NCI-H2081 treated with DMSO at 0.1 percent for 48 hours (cell line): ENCODE measurements around the gene USF3.
"Not testable (repeated sequence)": the region's sequence is repeated elsewhere in the genome, so short reads cannot be mapped to it uniquely, and the experiment has no call there.

Experiments
- DNase-seq: peaks from one replicate; lab custom pipeline; 2025; lab: John Stamatoyannopoulos, UW

Gene USF3

DNA sequence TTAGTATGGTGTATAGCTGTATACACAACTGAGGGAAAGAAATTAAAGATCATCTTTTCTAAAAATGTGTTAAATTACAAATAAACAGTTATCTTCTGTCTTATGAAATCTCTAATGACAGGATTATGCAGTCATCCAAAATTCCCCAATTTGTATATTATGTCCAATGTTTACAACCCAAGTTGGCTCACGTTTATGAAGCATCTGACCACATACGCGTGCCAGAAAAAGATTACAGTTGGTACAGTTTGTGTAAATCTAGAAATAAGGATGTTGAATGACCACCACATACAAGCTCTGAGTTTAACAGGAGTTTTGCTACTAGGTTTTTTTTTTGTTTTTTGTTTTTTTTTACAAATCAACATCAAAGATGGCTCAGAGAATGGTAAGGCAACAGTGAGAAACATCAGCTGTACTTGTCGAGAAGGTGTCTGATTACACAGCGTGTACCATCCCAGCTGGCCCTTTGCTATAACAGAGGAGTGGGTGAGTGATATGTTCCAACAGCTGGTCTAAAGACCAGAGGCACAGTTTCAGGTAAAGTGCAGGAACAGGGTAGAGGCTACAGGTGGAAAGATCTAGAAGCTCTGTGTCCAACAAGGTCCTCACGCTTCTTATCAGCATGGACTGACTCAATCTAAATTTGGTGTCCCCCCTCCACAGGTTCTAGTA is 47.1 kb downstream of the USF3 start:
- DNase-seq, result no peak

DNA sequence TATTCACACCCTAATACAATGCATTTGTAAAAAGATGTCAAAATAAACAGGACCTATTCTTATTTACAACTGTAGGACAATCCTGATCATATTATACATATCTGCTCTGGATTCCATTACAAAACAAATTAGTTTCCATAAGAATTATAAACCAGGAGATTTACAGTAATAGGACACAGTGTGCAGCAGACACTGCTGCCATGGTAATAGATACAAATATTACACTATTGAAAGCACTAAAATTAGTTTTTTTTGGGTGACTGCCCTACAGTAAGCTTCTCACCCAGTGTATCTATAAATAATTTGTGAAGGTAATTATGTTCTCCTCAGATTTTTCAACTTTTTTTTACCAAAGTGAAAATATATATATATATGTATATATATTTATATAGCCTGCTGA is 47.9 kb downstream of the USF3 start:
- no peak for DNase-seq

DNA sequence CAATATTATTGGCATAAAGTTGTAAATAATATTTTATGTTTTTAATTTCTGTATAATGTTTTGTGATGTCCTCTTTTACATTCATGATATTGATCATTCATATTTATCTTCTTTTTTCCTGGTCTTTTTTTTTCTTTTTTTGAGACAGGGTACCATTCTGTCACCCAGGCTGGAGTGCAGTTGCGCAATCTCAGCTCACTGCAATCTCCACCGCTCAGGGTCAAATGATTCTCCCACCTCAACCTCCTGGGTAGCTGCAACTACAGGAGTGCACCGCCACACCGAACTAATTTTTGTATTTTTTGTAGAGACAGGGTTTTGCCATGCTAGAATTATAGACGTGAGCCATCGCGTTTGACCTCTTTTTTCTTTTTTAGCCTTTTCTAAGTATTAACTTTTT is 52.9 kb downstream of the USF3 start:
- no peak for DNase-seq

DNA sequence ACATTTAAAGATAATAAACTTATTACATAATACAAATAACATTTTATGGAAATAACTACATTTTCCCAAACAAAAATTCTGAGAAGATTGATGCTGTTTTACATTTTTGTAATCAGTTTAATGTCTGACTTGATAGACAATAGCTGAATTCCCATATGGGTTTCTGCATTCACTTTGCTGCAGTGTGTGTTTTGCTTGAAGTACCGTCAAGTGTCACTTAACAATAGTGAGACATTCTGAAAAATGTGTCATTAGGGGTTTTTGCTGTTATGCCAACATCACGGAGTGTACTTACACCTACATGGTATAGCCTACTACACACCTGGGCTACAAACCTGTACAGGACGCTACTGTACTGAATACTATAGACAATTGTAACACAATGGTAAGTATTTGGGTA is 57.5 kb downstream of the USF3 start:
- no peak for DNase-seq

DNA sequence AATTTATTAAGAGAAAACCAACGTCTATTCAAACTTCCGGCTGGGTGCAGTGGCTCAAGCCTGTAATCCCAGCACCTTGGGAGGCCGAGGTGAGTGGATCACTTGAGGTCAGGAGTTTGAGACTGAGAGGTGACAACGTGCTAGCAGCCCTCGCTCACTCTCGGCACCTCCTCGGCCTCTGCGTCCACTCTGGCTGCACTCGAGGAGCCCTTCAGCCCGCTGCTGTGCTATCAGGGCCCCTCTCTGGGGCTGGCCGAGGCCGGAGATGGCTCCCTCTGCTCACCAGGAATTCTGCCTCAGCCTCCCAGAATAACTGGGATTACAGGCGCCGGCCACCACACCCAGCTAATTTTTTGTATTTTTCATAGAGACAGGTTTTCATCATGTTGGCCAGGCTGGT is 58.7 kb downstream of the USF3 start:
- no peak for DNase-seq

DNA sequence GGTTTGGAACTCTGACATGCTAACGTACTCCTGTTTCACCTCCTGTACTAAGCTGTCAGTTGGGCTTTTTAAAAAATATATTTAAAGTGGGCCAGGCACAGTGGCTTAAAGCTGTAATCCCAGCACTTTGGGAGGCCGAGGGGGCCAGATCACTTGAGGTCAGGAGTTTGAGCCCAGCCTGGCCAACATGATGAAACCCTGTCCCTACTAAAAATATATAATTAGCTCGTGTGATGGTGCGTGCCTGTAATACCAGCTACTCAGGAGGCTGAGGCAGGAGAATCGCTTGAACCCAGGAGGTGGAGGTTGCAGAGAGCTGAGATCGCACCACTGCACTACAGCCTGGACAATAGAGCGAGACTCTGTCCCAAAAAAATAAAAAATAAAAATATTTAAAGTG is 60.4 kb downstream of the USF3 start:
- not testable (repeated sequence) for DNase-seq

DNA sequence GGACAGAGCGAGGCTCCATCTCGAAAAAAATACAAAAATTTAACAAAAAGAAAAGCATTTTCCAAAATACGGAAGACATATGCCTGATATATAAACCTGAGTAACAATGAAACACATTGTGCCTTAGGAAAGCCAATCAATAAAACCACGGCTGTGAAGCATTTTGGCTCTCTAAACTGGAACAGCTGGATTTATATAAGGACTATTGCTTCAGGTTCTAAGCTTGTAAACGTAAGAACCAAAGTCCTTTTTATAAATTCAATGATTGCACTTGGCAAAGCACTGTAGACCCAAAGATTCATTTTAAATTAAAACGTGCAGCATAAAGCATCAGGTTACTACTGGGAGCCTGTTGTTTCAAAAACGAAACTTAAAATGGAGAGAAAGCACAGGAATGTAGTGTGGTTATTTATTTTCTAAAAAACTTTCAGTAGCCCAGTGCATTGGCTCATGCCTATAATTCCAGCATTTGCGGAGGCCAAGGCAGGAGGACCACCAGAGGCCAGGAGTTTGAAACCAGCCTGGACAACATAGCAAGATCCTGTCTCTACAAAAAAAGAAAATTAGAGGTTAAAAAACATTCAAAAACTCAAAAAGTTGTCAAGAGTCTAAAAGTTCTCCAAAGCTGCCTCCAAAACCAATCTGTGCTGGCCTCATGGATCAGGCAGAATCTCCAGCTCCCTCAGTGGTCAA is 61.5 kb downstream of the USF3 start:
- DNase-seq, result no peak

DNA sequence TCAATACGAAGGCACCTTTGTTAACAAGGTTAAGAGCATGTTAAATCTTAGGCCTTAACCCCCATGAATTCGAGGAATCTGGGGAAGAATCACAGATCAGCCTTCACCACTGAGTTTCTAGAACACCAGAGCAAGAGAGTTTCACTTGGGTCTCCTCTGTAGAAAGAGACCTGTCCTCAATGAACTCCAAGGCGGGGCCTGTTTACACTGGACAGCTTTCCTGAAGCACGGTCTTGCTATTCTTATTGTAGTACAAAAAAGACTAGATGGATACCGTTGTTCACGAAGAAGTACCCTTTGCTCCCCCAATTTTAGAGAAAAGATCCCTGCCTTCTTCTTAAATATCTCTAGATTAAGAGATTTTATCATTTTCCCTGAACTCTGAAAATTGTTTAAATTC is 64.9 kb downstream of the USF3 start:
- DNase-seq, result no peak

DNA sequence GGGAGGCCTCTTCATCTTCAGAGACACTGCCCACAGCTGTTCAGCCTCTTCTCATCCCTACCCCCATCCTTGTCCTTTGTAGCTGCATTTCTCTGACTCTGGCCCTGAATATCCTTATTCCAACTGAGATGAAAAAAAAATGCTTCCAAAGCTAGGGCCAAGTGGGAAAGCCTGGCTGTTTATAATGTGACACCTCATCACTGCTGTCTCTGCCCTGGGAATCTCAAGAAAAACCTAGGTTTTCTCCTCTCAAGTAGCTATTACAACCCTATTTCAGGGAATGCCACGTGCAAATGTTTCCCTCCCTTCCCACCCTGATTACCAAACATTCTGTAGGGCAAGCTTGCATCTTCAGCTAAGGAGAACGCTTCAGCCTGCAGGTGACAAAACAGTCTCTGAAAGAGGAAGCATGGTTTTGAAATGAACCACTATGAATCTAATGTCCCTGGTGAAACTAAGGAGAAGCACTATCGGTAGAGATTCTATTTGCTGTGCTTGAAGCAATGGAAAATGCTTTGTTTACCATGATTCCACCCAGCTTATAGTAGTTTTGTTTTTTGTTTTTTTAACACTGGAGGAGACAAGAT is 65.4 kb downstream of the USF3 start:
- DNase-seq, result no peak

DNA sequence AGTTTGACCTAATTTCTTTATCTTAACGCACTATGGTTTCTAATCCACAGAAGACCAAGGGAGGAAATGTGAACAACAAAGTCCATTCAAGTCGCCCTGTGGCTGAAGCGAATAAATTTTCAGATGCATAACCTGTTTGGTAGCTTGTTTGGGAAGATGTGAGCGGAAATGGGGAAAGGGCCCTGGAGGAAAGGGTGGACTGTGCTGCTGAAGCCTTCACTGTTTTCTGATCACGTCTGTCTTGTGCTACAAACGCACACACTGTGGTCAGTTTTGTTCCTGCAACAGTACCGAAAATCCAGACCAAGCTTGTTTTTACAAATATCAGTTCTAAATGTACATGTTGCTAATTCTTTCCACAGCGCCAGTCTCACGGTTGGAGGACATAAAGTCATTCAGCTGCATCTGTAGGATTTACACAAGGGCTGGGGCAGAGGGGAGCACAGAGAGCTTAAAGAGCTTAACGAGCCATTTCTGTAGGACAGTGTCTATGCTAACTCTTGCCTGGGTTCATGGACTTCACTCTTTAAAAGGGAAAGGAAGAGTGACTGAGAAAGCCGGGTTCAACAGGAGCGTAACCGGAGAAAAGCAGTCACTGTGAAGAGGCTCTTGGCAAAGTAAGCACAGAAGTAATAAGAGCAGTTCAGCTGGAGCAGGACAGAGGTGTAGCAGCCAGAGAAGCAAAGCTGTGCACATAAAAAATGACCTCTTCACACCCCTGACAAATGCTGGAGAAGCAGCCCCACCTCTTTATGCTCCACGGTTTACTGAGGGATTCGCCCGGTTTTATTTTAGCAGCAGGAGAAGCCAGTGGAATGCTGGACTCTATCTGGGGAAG is 66.6 kb downstream of the USF3 start:
- no peak for DNase-seq

DNA sequence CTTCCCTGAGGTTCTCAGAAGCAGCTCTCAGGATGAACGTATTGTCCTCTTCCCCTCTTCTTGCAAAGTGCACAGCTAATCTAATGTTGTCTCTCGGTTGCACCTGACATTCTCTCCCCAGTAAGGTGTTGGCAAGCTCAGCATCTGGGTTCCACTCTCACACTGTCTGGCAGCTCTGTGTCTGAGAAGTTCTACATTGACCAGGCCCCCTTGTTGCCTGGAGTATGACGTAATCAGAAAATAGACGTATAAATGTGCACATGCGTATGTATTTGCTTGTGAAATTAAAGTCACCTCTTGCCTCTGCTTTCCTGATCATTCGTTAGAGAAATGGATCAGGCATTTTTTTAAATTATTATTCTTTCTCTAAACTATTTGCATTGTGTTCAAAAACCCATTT is 67.7 kb downstream of the USF3 start:
- DNase-seq, result no peak

DNA sequence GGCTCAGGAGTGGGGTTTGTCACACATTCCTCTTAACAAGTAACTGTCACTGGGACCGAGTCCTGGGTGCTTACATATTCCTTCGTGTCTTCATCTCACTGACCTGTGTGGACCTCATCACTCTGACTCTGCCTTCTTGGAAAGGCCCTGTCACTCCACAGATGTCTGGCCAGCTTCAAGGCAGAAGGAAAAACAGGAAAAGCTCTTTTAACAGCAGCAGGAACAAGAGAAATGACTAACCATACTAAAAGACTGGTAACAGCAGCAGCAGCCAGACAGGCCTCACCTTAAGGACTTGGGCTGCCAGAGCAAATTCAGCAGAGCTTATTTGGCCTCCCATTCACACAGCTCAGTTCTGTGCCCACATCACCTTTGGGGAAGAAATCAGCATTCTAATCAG is 68.1 kb downstream of the USF3 start:
- DNase-seq, result no peak

DNA sequence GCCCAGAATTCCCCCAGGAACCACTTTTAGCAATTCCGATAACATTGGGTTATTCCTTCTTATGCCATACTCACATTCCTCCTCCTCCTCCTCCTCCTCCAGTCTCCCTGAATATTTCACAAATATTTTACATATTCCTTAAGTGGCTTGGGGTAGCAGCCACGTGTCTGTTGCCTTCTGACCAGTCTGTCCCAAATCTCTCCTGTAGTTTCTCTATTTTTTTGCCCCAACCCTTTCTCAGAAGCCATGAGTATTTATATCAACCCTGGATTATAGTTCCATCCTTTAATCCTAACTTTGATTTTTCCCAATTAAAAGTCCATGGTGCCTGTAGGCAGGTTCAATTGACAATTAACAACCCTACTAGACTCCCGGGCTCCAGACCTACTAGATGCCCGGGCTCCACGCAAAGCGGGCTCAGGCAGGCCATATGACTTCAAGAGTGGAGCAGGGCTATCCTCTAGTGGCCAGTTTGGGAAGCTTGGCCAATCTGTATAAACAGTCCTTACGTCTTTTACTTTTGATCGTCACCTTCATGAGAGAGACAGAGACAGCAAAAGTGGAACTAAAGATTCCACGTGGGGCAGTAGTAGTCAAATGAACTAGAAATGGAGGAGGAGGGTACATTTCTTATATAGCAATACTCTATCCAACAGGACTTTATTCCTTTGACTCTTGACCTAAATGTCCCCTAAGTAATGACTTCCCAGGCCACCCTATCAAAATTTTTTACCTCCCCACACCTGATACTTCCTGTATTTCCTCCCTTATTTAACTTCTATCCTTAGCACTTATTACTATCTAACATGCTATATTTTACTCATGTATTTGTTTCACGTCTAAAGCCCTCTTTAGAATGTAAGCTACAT is 69.7 kb downstream of the USF3 start:
- DNase-seq, result no peak

DNA sequence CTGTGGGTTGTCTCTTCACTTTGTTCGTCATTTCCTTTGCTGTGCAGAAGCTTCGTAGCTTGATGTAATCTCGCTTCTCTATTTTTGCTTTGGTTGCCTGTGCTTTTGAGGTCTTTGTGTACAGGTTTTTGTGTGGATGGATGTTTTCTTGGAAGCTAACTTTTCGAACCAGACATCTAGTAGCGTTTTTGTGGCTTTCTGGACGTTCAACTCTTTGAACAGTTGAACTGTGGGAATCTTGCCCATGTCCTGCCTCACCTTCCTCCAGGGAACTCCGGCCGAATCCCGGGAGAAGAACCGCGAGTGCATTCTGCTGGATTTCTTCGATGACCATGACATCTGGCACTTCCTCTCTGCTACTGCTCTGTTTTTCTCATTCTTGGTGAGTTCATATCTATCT is 70.6 kb downstream of the USF3 start:
- no peak for DNase-seq

DNA sequence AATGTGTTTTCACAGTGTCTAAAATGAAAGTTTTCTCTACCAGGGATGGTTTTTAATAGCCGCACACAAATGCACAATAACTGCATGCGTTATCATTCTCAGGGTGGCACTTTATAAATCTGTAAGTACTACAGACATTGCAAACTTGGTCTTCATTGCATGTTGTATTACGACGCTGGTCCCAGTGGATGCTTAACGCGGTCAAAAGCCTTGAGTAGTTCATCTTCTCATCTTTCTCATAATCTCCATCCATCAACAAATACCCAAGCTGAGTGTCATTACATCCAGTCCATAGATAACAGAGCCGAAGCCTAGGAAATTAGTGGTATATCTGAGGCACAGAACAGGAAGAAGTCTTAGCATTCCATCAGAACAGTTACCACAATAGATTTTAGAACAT is 72.6 kb downstream of the USF3 start:
- no peak for DNase-seq

DNA sequence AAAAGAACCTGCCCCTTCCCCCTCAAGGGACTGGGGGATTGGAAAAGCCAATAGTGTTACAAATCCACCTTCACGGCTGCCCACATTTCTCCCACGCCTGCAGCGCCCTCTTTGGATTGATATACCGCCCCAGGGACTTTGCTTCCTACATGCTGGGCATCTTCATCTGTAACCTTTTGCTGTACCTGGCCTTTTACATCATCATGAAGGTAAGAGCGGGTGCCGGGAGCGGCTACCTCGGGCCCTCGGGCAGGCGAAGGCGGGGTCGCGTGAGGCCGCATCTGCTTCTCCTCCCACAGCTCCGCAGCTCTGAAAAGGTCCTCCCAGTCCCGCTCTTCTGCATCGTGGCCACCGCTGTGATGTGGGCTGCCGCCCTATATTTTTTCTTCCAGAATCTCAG is 73.1 kb downstream of the USF3 start:
- DNase-seq, result no peak

DNA sequence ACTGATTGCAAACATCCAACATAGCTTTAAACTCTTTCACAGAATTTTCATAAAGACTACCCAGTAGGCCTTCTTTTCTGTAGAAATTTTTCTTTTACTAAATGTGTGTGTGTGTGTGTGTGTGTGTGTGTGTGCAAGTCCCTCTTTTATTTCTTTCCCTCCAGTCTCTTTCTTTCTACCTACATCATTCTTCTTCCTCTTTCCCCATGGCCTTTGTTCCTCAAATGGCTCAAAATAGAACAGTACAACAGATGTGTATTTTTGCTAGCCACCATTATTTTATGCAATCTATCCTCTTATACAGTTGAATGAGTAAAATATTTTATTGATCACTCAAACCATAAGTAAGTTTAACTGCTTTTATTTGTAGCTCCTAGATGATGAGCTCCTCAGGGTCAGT is 76.4 kb downstream of the USF3 start:
- DNase-seq, result no peak

DNA sequence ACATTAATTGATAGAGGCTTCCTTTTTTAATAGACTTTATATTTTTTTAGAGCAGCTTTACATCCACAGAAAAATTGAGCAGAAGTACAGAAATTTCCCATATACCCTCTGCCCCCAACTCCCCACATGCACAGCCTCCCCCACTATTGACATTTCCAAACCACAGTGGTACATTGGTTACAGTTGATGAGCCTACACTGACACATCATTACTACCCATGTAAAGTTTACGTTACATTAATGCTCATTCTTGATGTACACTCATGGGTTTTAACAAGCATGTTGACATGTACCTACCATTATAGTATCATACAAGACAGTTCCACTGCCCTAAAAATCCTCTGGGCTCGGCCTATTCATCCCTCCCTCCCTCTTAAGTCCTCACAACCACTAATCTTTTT is 78.7 kb downstream of the USF3 start:
- DNase-seq, result no peak

DNA sequence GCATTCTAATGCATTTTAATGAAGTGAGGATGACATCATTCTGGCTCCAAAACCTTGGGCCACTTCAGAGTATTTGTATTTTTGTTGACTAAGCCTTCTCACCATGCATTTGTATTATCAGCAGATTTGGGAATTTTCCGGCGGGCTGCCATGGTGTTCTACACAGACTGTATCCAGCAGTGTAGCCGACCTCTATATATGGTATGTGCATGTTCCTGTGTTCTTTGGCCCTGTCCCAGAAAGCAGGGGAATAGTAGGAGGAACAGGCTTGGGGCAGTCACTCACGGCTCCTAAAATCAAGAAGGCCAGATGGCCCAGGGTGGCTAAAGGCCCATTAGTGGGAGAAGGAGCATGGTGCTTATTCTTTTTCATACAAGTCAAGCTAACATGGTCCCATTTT is 80.5 kb downstream of the USF3 start:
- no peak for DNase-seq

DNA sequence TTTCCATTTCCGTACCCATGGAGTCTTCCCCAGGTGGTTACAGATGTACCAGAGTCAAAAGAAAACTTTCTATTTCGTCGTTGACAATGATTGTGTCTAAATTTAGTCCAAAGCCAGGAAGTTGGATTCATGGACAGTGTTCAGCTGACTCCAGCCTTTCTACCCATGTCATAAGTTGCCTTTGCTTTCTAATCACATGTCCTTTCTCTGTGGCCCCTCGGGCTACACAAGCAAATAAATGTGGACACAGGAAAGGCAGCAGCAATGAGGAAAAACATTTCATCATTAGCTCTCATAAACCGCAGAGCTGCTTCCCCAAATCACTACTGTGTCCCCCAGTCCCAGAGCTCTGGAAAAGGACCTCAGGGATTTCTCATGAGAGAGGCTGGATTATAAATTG is 82.0 kb downstream of the USF3 start:
- DNase-seq, result no peak

DNA sequence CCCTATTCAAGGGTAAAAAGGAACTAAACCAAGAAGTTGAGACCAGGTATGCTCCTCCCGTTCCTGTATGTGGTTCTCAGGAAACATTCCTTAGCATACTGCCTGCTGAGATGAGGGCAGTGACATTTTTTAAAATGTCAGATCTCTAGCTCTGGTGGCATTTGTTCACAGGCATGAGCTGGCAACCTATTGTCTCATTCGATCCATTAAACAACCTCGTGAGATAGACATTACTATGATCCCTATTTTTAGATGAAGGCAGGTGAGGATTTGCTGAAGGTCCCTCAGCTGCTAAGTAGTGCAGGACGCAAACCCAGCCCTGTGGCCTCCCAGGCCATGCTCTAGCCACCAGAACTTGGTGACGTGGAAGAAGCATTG is 89.2 kb downstream of the USF3 start:
- DNase-seq, result no peak
